MM.1S (cell line): ENCODE results near the gene NAA80.

ENCODE experiments used
- DNase-seq: peaks from one replicate; pipeline ENCODE4 v3.0.0-alpha.2; 2015
- H2AFZ ChIP-seq: fragments of 300-600 bp; sonication (generic); 2 replicates; pipeline ENCODE4 v1.6.0; 2016; ENCODE audit warnings: antibody characterized with exemption, low read length
- H3F3A ChIP-seq: fragments of 300-600 bp; sonication (generic); 2 replicates; pipeline ENCODE4 v1.6.1; 2016; ENCODE audit warnings: mild to moderate bottlenecking, antibody characterized with exemption, low read length, moderate library complexity, mixed read lengths; ENCODE audit not compliant: insufficient read depth
- H3K27ac ChIP-seq: fragments of 300-600 bp; sonication (generic); 2 replicates; pipeline ENCODE4 v1.5.1; 2016; ENCODE audit warnings: mild to moderate bottlenecking, low read length
- H3K27me3 ChIP-seq: fragments of 300-600 bp; sonication (generic); replicated peaks from 2 replicates; pipeline ENCODE4 v1.6.0; 2016; ENCODE audit warnings: low read length; ENCODE audit not compliant: insufficient read depth
- H3K36me3 ChIP-seq: fragments of 300-600 bp; sonication (generic); replicated peaks from 2 replicates; pipeline ENCODE4 v1.6.1; 2016; ENCODE audit warnings: mild to moderate bottlenecking, low read length, mixed read lengths; ENCODE audit not compliant: insufficient read depth
- H3K4me1 ChIP-seq: fragments of 300-600 bp; sonication (generic); 2 replicates; pipeline ENCODE4 v1.6.1; 2016; ENCODE audit warnings: low read length, mixed read lengths
- H3K4me2 ChIP-seq: fragments of 300-600 bp; sonication (generic); 2 replicates; pipeline ENCODE4 v1.6.0; 2016; ENCODE audit warnings: low read depth, low read length
- H3K4me3 ChIP-seq: fragments of 300-600 bp; sonication (generic); 2 replicates; pipeline ENCODE4 v1.5.1; 2016; ENCODE audit warnings: low read length, mixed read lengths
- H3K79me2 ChIP-seq: fragments of 300-600 bp; sonication (generic); 2 replicates; pipeline ENCODE4 v1.6.1; 2016; ENCODE audit warnings: mixed run types, low read length, mixed read lengths
- H3K9ac ChIP-seq: fragments of 300-600 bp; sonication (generic); 2 replicates; pipeline ENCODE4 v1.6.1; 2016; ENCODE audit warnings: low read length, mixed read lengths
- H3K9me2 ChIP-seq: fragments of 300-600 bp; sonication (generic); replicated peaks from 2 replicates; pipeline ENCODE4 v1.6.1; 2016; ENCODE audit warnings: mild to moderate bottlenecking, low read length, mixed read lengths; ENCODE audit not compliant: insufficient read depth
- H3K9me3 ChIP-seq: fragments of 300-600 bp; sonication (generic); replicated peaks from 2 replicates; pipeline ENCODE4 v1.6.1; 2016; ENCODE audit warnings: mild to moderate bottlenecking, low read length, mixed read lengths; ENCODE audit not compliant: insufficient read depth
- H4K20me1 ChIP-seq: fragments of 300-600 bp; sonication (generic); 2 replicates; pipeline ENCODE4 v1.6.1; 2016; ENCODE audit warnings: mild to moderate bottlenecking, low read length, moderate library complexity, mixed read lengths; ENCODE audit not compliant: insufficient read depth
- CTCF ChIP-seq: fragments of 300-600 bp; sonication (generic); IDR thresholded peaks from 2 replicates; pipeline ENCODE4 v1.5.1; 2016; ENCODE audit warnings: antibody characterized with exemption, low read length, mixed read lengths
- EZH2 ChIP-seq: fragments of 300-600 bp; sonication (generic); optimal IDR thresholded peaks from 2 replicates; pipeline ENCODE3; 2017; ENCODE audit warnings: low read depth, mild to moderate bottlenecking, antibody characterized with exemption, low read length, mixed read lengths
- EZH2phosphoT487 ChIP-seq: fragments of 300-600 bp; sonication (generic); IDR thresholded peaks from 2 replicates; pipeline ENCODE4 v1.6.1; 2018; ENCODE audit warnings: antibody characterized with exemption, low read length

Gene NAA80

GRCh38 chr3:50296721-50297383 is 2.4 kb downstream of the NAA80 start:
- TF ChIP-seq EZH2 (no peak), CTCF (no peak), EZH2phosphoT487 (no peak)
- Histone ChIP-seq H3K79me2 (peaks cover 14% of the 10 kb centered on the region), H3K27me3 (no peaks in the 10 kb centered on the region), H3K9me2 (no peaks in the 10 kb centered on the region), H3K36me3 (no peaks in the 10 kb centered on the region), H2AFZ (no peak overlapping the region), H4K20me1 (no peaks in the 10 kb centered on the region), H3F3A (peaks cover 4% of the 10 kb centered on the region; the same call in 1 of the 2 replicates), H3K4me1 (peaks cover 17% of the 10 kb centered on the region), H3K4me2 (no peak overlapping the region), H3K4me3 (no peak overlapping the region), H3K9ac (no peak overlapping the region), H3K9me3 (no peaks in the 10 kb centered on the region), H3K27ac (no peak overlapping the region)
- DNase-seq, result no peak

- H3K4me2 ChIP-seq, result no peak overlapping the region
- TF ChIP-seq CTCF (no peak), EZH2phosphoT487 (no peak), EZH2 (no peak)
Measured at GRCh38 chr3:50295553-50296431, 3.4 kb downstream of the NAA80 start.

GRCh38 chr3:50294492-50295403 is 4.5 kb downstream of the NAA80 start:
- H3K36me3 ChIP-seq, result peaks cover 2% of the 10 kb centered on the region; the same call in 1 of the 2 replicates
- no peaks in the 10 kb centered on the region for H3K9me2 ChIP-seq
- H3K79me2 ChIP-seq, result peaks cover 32% of the 10 kb centered on the region

More at GRCh38 chr3:50295553-50296431, 3.4 kb downstream of the NAA80 start:
- Histone ChIP-seq H3K27me3 (no peaks in the 10 kb centered on the region), H3K9ac (no peak overlapping the region), H3K36me3 (no peaks in the 10 kb centered on the region), H3K27ac (no peak overlapping the region), H3K9me3 (no peaks in the 10 kb centered on the region), H4K20me1 (no peaks in the 10 kb centered on the region), H3K9me2 (no peaks in the 10 kb centered on the region), H3K79me2 (peaks cover 25% of the 10 kb centered on the region), H3F3A (peaks cover 4% of the 10 kb centered on the region; the same call in 1 of the 2 replicates), H3K4me1 (peaks cover 17% of the 10 kb centered on the region), H3K4me3 (no peak overlapping the region), H2AFZ (no peak overlapping the region)
- DNase-seq, result no peak

More at GRCh38 chr3:50294492-50295403, 4.5 kb downstream of the NAA80 start:
- Histone ChIP-seq H3K4me2 (no peak overlapping the region), H3K4me1 (peaks cover 11% of the 10 kb centered on the region), H3K4me3 (no peak overlapping the region), H2AFZ (no peak overlapping the region), H3K9ac (no peak overlapping the region), H3F3A (peaks cover 4% of the 10 kb centered on the region; the same call in 1 of the 2 replicates), H3K27ac (no peak overlapping the region), H3K27me3 (no peaks in the 10 kb centered on the region), H3K9me3 (no peaks in the 10 kb centered on the region), H4K20me1 (no peaks in the 10 kb centered on the region)
- no peak for DNase-seq
- TF ChIP-seq EZH2phosphoT487 (no peak), CTCF (no peak), EZH2 (no peak)
